Adipocyte (in vitro differentiated cells): ENCODE measurements around the gene EBF4.

Experiments
- DNase-seq: peaks from one replicate; pipeline ENCODE4 v3.0.0-alpha.2; 2015; ENCODE audit warnings: low read depth
- H3K27me3 ChIP-seq: replicated peaks from 2 replicates; pipeline ENCODE4 v1.7.0; 2013; ENCODE audit warnings: mild to moderate bottlenecking, low read length, moderate library complexity; ENCODE audit not compliant: control insufficient read depth, insufficient read depth
- H3K36me3 ChIP-seq: 2 replicates; pipeline ENCODE4 v1.7.0; 2013; ENCODE audit warnings: low read length, mild to moderate bottlenecking, moderate library complexity; ENCODE audit not compliant: control insufficient read depth, insufficient read depth, severe bottlenecking
- H3K4me1 ChIP-seq: 2 replicates; pipeline ENCODE4 v1.7.0; 2013; ENCODE audit warnings: mild to moderate bottlenecking, low read length, moderate library complexity; ENCODE audit not compliant: control insufficient read depth, insufficient read depth
- H3K4me3 ChIP-seq: 2 replicates; pipeline ENCODE4 v1.7.0; 2013; ENCODE audit warnings: mild to moderate bottlenecking, low read length, moderate library complexity
- H3K9ac ChIP-seq: 2 replicates; pipeline ENCODE4 v1.7.0; 2013; ENCODE audit warnings: mild to moderate bottlenecking, low read length, moderate library complexity
- H3K9me3 ChIP-seq: 2 replicates; pipeline ENCODE4 v1.7.0; 2013; ENCODE audit warnings: mild to moderate bottlenecking, low read length, moderate library complexity; ENCODE audit not compliant: control insufficient read depth

The EBF4 gene

DNA sequence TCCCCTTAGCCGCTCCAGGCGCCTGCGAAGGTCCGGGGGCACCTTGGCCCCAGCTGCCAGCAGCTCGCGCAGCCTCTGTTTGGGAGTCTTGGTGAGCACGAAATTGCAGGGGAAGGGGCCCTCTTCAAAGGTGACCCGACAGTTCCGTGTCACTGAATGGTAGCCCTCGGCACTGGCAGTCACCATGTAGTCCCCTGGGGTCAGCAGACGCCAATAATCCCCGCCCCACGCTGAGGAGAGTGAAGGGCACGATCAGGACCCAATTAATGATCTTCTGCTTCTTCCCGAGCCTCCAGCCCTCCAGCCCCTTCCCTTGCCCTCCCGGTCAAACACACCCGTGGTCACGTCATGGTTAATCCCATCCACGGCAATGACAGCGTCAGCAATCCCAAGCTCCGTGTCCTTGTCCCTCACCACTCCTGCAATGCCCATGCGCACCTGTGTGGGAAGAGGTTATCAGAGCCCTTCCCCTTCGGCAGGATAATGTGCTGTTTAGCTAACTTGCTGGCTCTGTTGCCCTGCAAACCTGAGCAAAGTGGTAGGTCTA, 101.7 kb downstream of the EBF4 start:
- H3K9me3 ChIP-seq: no peaks in the 10 kb centered on the region
- H3K4me1 ChIP-seq: peaks cover 8% of the 10 kb centered on the region
- peaks cover 8% of the 10 kb centered on the region for H3K27me3 ChIP-seq
- no peak for DNase-seq
- H3K9ac ChIP-seq: no peak overlapping the region
- no peaks in the 10 kb centered on the region for H3K36me3 ChIP-seq
- no peak overlapping the region for H3K4me3 ChIP-seq

DNA sequence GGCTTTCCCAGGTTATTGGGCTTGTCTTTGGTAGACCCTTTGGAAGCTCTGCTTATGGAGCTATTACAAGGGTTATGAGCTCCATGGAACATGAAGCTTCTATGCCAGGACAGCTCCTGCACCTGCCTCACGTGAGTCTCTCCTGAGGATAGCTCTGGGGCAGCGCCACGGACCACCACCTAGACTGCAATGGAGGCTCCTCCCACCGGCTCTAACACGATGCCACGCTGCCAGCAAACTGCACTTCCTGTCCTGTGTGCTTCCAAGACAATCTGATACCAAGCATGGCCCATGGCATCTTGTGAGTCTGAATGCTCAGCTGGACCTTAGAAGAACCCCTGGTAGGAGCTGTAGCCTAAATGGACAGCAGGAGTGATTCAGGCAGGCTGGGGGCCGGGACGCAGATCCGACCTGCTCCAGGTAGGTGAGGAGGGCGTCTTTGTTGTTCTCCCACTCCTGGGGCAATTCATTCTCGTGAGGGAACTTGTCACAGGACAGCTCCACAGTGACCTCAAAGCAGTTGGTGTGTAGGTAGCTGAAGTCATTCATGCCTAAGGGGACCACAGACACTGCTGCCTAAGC, 102.4 kb downstream of the EBF4 start:
- no peaks in the 10 kb centered on the region for H3K9me3 ChIP-seq
- DNase-seq: no peak
- H3K27me3 ChIP-seq: peaks cover 8% of the 10 kb centered on the region
- peaks cover 11% of the 10 kb centered on the region for H3K4me1 ChIP-seq
- H3K4me3 ChIP-seq: no peak overlapping the region
- no peak overlapping the region for H3K9ac ChIP-seq
- no peaks in the 10 kb centered on the region for H3K36me3 ChIP-seq

DNA sequence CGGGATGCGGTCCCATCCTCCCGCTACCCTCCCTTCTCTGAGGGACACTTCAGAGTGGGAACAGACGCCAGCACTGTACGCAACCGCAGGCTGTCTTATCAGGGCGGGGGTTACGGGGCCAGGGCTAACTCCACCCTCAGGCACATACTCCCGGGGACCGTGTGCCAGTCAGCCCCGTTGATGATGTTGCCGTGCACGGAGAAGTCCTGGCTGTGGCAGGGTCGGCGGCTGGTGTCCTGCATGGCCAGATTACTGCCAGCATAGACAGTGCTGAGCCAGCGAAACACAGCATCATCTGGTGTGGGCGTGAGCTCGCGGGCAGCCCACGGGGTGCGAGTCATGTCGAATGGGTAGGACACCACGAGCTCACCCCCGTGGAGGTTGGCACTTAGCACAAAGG, 102.9 kb downstream of the EBF4 start:
- no peak overlapping the region for H3K4me3 ChIP-seq
- peaks cover 14% of the 10 kb centered on the region for H3K4me1 ChIP-seq
- no peak overlapping the region for H3K9ac ChIP-seq
- H3K9me3 ChIP-seq: no peaks in the 10 kb centered on the region
- no peaks in the 10 kb centered on the region for H3K36me3 ChIP-seq
- peaks cover 8% of the 10 kb centered on the region for H3K27me3 ChIP-seq
- no peak for DNase-seq

DNA sequence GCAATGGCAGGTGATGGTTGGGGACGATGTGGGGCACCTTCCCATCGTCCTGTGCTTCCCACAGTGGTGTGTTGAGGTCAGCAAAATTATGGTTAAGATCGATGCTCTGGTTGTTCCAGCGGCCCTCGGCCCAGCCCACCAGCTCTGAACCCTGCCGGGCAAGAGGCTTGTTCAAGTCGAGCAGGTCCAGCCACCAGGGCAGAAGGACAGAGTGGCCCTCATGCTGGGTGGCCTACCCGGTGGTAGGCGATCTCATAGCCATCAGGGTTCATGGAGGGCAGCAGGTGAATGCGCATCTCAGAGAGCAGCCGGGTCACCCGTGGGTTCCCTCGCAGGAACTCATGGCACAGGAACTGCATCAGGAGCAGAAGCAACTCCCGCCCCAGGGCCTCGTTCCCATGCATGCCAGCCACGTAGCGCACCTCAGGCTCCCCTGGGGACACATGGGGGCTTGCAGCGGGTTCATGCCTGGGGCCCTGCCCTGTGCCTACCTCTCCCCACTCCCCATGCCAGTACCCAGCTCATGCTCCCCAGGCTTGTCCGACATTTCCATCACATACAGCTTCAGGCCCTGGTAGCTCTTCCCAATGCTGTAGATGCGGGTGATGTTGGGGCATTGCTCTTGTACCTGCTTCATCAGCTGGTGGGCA, 103.6 kb downstream of the EBF4 start:
- Histone ChIP-seq H3K27me3 (peaks cover 13% of the 10 kb centered on the region), H3K9ac (no peak overlapping the region), H3K36me3 (no peaks in the 10 kb centered on the region), H3K9me3 (no peaks in the 10 kb centered on the region), H3K4me3 (no peak overlapping the region), H3K4me1 (peaks cover 19% of the 10 kb centered on the region)
- no peak for DNase-seq

DNA sequence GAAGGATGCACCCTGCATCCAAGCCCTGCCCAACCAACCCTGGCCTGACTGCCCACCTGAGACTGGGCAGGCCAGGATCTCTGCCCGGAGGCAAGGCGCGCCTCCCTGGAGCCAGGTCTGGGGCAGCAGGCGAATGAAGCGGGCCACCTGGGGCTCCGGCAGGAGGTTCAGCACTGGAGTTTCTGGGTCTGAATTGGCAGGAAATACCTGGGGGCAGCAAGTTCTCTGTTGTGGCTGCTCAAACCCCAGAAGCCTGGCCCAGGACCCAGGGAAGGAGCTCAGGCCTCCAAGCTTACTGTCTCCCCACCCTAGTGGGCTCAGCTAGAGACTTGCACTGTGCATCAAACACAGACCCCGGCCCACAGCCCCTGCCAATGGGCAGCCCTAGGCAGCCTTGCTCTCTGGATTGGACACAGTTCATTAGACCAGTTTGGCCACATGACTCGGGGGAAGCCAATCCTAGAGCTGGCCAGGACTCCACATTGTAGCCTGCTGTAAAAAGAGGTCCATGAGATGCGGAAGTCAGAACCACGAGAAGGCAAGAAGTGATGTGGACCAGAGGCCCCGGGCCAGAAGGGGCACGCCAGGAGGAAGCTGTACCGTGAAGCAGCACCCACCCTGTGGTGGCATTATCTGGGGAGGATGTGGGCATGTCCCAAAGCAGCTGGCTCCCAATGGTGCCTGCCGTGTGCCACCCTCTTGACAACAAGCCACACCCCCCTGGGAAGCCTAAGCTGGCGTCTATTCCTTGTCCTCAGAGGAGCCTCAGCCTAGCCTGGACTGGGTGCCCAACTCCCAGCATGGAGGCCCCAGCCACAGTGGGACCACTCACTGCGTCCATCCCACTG, 104.8 kb downstream of the EBF4 start:
- H3K36me3 ChIP-seq: no peaks in the 10 kb centered on the region
- H3K9ac ChIP-seq: no peak overlapping the region
- H3K4me3 ChIP-seq: no peak overlapping the region
- H3K27me3 ChIP-seq: peaks cover 19% of the 10 kb centered on the region
- no peak for DNase-seq
- H3K9me3 ChIP-seq: no peaks in the 10 kb centered on the region
- peaks cover 20% of the 10 kb centered on the region for H3K4me1 ChIP-seq

DNA sequence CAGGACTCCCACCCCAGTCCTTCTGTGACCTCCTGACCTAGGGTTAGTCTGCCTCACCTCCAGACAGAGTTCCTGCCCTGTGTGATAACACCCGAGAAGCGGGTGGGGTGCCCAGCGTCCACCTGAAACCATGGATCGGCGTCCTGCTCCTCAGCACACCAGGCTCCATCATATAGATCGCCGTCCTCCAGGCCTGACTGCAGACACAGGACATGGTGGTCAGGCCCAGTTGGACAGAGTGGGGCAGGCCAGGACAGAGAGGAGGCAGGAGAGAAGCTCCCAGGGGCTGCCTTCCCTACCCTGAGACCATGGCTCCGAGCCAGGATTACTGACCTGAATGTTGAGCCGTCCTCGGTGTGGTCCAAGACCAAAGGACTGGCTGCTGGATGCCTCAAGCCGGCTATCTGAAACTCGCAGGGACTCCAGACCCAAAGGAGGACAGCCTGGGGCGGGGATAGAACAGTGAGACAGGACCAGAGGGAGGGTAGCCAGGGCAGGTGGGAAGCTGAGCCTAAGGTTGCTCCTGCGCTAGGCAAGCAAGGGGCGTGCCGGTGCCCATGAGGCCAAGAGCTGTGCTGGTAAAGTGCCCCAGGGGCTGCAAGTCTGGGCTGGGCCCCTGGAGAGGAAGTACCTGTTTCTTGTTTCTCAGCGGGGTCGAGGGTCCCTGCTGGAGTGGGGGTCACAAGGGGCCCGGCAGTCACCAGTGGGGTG, 105.7 kb downstream of the EBF4 start:
- Histone ChIP-seq H3K9ac (no peak overlapping the region), H3K36me3 (no peaks in the 10 kb centered on the region), H3K4me3 (no peak overlapping the region), H3K9me3 (no peaks in the 10 kb centered on the region), H3K27me3 (peaks cover 20% of the 10 kb centered on the region), H3K4me1 (peaks cover 20% of the 10 kb centered on the region)
- DNase-seq: no peak

DNA sequence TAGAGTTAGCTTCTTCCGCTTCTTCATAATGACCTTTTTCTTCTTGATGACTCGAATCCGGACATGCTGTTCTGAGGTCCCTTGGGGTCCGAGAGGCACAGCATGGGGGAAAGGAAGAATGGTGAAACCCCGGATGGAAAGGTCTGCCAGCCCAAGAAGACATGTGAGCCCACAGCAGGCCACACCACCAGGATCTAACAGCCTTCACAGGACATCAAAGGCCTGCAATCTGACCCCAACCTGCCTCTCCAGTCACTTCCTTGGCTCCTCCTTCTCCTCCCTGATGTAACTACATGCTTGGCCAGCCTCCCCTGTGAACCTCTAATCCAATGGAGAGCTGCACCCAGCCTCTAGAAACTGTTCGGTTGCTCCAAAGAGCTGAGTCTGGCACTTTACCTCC, 106.2 kb downstream of the EBF4 start:
- Histone ChIP-seq H3K27me3 (peaks cover 20% of the 10 kb centered on the region), H3K36me3 (no peaks in the 10 kb centered on the region), H3K4me3 (peak overlapping the region; percentile 78), H3K9me3 (no peaks in the 10 kb centered on the region), H3K4me1 (peaks cover 20% of the 10 kb centered on the region), H3K9ac (peak overlapping the region; percentile 82)
- DNase-seq: no peak

DNA sequence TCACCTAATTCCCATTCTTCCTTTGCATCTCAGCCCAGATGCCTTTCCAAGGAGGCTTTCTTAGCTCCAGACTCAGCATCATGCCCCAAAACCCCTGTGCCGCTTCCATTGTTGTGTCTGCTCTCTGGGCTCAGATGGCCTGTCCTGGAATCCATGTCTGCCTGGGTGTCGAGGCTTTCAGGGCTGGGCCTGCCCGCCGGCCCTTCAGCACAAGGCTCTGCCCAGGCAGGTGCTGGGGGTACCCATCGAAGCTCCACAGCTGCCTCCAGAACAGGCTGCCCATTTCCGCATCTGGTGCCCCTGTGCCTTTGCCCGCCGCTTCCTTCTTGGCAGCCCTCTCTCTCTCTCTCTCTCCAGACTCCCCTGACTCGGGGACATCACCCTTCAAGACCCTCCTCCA, 106.7 kb downstream of the EBF4 start:
- H3K36me3 ChIP-seq: no peaks in the 10 kb centered on the region
- peak overlapping the region; percentile 78 for H3K4me3 ChIP-seq
- H3K27me3 ChIP-seq: peaks cover 25% of the 10 kb centered on the region
- H3K9ac ChIP-seq: peak overlapping the region; percentile 82
- DNase-seq: no peak
- H3K9me3 ChIP-seq: no peaks in the 10 kb centered on the region
- peaks cover 20% of the 10 kb centered on the region for H3K4me1 ChIP-seq

DNA sequence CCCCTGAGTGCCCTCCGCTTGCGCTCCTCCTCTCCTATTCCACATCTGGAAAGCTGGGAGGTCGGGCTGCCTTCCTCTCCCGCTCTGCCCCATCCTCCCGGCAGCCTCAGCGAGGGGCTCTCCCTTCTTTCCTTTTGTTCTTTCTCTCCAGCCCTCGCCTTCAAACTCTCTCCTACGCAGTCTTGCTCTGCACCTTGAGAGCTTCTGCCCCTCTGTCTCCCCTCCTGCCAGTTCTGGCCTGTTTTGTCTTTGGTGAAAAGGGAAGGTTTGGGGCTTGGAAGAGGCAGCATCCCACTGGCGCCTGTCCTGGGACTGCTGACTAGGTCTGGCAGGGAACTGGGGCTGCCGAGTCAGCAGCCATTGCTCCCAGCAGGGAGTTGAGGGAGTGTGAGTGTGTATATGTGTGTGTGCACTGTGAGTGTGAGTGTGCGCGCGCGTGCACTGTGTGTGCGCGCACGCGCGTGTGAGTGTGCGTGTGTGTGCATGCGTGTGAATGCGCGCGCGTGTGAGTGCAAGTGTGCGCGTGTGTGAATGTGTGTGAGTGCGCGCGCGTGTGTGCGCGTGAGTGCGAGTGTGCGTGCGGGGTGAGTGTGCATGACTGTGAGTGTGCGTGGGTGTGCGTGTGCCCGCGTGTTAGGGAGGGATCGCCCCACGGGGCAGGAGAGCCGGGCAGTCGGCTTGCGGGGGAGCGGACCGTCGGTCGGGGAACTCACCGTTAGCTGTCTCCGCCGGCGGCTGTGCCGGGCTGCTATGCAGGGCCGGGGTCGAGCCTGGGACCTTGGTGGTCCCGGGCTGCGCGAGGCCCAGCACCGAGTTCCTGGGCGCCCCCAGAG, 107.3 kb downstream of the EBF4 start:
- no peaks in the 10 kb centered on the region for H3K36me3 ChIP-seq
- peak; percentile 6 for DNase-seq
- H3K27me3 ChIP-seq: peaks cover 22% of the 10 kb centered on the region
- H3K4me3 ChIP-seq: peak overlapping the region; percentile 78
- no peaks in the 10 kb centered on the region for H3K9me3 ChIP-seq
- peaks cover 21% of the 10 kb centered on the region for H3K4me1 ChIP-seq
- peak overlapping the region; percentile 82 for H3K9ac ChIP-seq

DNA sequence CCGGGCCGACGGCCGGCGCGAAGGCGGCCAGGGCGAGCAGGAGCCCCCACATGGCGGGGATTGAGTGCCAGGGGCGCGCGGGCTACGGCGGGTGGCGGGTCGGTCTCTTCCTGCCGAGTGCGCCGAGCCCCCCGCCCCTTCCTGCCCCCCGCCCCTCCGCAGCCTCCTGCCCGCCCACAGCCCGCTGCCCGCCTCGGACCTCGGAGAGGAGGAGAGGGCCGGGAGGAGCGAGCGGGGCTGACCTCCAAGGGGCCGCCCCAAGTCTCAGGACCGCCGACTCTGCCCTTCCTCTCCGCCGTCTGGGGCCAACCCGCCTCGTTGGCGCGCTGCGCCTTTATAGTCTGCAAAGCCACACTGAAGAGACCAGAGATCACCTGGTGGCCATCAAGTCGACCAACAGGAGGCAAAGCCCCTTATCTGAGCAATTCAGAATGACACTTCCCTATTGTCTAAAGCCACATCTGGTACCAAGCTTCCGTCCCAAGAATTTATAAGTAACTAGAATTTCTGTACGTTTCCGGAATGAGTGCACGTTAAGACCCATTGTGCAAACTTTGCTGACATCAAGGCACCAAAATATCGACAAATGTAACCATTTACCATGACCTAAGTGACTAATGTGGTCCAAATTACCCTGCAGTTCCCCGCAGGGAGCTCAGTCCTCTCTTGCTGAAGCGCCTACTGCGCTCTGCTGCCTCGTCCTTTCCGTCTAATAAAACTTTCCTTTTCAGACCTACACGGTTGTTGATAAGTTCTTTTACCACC, 108.1 kb downstream of the EBF4 start, which contains the start of gene CPXM1:
Gene CPXM1 (minus strand): TSS at position 107 of the 765 bp plus-strand sequence. CDS start 55 bp downstream, at position 52.
- Histone ChIP-seq H3K4me3 (peak within 1 kb of the TSS; percentile 78), H3K27me3 (peaks cover 28% of the 10 kb centered on the region)

More for the DNA sequence above, 108.1 kb downstream of the EBF4 start, which contains the start of gene CPXM1:
- Histone ChIP-seq H3K9ac (peak within 1 kb of the TSS; percentile 82), H3K4me1 (peaks cover 27% of the 10 kb centered on the region), H3K36me3 (no peaks in the 10 kb centered on the region), H3K9me3 (no peaks in the 10 kb centered on the region)
- peak; percentile 6 for DNase-seq
